ENCODE data around the gene C19orf25. TPM values are rescaled to one million over a fixed set of nuclear protein-coding genes. Genes with fewer than 3 reads are reported as not detected.
A peak's percentile ranks its signal among the peaks of the same experiment; 100 is the strongest.

C19orf25 gene
- total and polyA plus RNA-seq, 9 of the 15 experiments (the other 6 are each of a cell fraction or from before 2014, with no cell fraction given), result 0.79 to 96.0 (median 36.1) TPM

DNA sequence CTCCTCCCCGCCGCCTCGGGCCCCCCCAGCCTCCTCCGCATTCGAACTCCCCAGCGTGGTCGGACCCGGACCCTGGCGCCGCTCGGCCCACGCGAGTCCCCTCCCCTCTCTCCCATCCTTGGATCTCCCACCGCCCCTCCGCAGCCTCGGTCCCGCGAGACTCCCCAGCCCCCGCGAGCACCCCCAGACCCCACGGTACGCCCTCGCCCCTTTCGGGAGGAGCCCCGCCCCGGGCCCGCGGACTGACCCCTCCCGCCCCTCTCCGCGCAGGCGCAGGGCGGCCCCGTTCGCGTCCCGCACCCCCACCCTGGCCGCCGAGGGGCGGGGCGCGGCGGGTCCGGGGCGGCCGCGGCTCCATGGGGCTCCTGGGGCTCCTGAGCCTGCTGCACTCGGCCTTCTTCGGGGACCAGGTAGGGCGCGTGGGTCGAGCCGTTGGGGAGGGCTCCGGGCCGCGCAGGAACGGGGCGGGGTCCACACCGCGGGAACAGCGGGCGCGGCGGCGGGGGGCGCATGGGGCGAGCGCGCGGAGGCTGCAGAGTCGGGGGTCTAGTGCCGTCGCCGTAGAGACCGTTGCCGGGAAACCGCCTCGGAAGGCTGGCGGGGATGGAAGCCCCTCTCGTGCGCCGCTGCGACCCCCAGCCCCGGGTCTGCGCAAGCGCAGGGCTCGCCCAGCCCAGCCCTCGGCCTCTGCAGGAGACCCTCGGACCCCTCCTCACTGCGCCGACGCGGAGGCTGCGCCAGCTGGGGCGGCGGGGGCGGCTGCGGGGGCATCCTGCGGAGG lies 32.9 kb downstream of the C19orf25 start:
- Histone ChIP-seq H3K27ac (ENCODE audit: extremely low read depth, low read depth, low read length) (no peak overlapping the region), H3K4me1 (replicated peaks in 1 of 2; ENCODE audit: control insufficient read depth in 2 of 2, insufficient read depth in 2 of 2, low read length in 2 of 2) (peaks cover 26 to 75% of the 10 kb centered on the region in 2 experiments), H3K36me3 (ENCODE audit: control insufficient read depth, insufficient read depth, low read length) (peaks cover 18% of the 10 kb centered on the region; the same call in 1 of the 3 replicates), H3K9ac (ENCODE audit: insufficient read depth in 1 of 2, low read depth in 2 of 2, low read length in 2 of 2) (peak overlapping the region in 1 of 2 experiments; percentile 67; a peak in 2 of 4 replicates), H3K9me1 (ENCODE audit: control insufficient read depth, insufficient read depth, low read length) (no peaks in the 10 kb centered on the region), H3K27me3 (ENCODE audit: control insufficient read depth in 2 of 2, insufficient read depth in 2 of 2, low read length in 2 of 2) (peaks cover 0 to 9% of the 10 kb centered on the region in 2 experiments; a peak in 1 of 5 replicates), H2AFZ (ENCODE audit: low read depth, low read length) (no peak overlapping the region), H3K9me3 (replicated peaks; ENCODE audit: control insufficient read depth, insufficient read depth, low read depth, low read length) (no peaks in the 10 kb centered on the region), H3K4me3 (peak overlapping the region; percentile 41), H3K79me2 (ENCODE audit: control insufficient read depth, insufficient read depth, low read length) (peaks cover 13% of the 10 kb centered on the region), H3K4me2 (ENCODE audit: insufficient read depth, low read length) (peak overlapping the region; percentile 8; the same call in 1 of the 2 replicates), H4K20me1 (replicated peaks; ENCODE audit: control insufficient read depth, insufficient read depth, low read length) (peaks cover 20% of the 10 kb centered on the region)
- in situ Hi-C loops (cut with MboI) (no loop called here), intact Hi-C loops (cut with micrococcal nuclease) (loop anchor here (10.0 kb wide), 1 partner anchor 171 kb away; the partner anchor contains the start of gene FAM174C)
- POLR2A ChIA-PET, result interaction anchor here (0.6 to 0.8 kb wide), 2 partner anchors 9 to 12 kb away, joined by 5 to 6 read pairs; no protein-coding TSS in a partner anchor
- CTCF ChIA-PET (ENCODE audit: low intra/inter-chr PET ratio), result interaction anchor here (1.1 kb wide), 1 partner anchor 67 kb away, joined by 6 read pairs; the partner anchor contains the start of gene ADAMTSL5
- peak; percentile 77 to 95 (median 94) for DNase-seq (ENCODE audit: extremely low read depth in 1 of 4, low spot score in 3 of 4)
- BruUV-seq (replicated peaks), result no TSS peak
- no peak for FAIRE-seq
- 5% methylated on average over 40 of the region's 99 CpGs for WGBS (ENCODE audit: insufficient coverage, low coverage, missing lambda C conversion rate)
- ATAC-seq, result peak; percentile 64
- TF ChIP-seq, protein P1, sequence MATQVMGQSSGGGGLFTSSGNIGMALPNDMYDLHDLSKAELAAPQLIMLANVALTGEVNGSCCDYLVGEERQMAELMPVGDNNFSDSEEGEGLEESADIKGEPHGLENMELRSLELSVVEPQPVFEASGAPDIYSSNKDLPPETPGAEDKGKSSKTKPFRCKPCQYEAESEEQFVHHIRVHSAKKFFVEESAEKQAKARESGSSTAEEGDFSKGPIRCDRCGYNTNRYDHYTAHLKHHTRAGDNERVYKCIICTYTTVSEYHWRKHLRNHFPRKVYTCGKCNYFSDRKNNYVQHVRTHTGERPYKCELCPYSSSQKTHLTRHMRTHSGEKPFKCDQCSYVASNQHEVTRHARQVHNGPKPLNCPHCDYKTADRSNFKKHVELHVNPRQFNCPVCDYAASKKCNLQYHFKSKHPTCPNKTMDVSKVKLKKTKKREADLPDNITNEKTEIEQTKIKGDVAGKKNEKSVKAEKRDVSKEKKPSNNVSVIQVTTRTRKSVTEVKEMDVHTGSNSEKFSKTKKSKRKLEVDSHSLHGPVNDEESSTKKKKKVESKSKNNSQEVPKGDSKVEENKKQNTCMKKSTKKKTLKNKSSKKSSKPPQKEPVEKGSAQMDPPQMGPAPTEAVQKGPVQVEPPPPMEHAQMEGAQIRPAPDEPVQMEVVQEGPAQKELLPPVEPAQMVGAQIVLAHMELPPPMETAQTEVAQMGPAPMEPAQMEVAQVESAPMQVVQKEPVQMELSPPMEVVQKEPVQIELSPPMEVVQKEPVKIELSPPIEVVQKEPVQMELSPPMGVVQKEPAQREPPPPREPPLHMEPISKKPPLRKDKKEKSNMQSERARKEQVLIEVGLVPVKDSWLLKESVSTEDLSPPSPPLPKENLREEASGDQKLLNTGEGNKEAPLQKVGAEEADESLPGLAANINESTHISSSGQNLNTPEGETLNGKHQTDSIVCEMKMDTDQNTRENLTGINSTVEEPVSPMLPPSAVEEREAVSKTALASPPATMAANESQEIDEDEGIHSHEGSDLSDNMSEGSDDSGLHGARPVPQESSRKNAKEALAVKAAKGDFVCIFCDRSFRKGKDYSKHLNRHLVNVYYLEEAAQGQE (IDR thresholded peaks at IDR 0.05; ENCODE audit: borderline replicate concordance), result peak; percentile 11; the same call in 1 of the 2 replicates
- TF ChIP-seq, protein P1 (CRISPR knock-in tag; IDR thresholded peaks at IDR 0.05; ENCODE audit: low read depth), result no peak
- no peak for TF ChIP-seq ZNF143 (CRISPR knock-in tag; IDR thresholded peaks at IDR 0.05)
- TF ChIP-seq, protein P2, sequence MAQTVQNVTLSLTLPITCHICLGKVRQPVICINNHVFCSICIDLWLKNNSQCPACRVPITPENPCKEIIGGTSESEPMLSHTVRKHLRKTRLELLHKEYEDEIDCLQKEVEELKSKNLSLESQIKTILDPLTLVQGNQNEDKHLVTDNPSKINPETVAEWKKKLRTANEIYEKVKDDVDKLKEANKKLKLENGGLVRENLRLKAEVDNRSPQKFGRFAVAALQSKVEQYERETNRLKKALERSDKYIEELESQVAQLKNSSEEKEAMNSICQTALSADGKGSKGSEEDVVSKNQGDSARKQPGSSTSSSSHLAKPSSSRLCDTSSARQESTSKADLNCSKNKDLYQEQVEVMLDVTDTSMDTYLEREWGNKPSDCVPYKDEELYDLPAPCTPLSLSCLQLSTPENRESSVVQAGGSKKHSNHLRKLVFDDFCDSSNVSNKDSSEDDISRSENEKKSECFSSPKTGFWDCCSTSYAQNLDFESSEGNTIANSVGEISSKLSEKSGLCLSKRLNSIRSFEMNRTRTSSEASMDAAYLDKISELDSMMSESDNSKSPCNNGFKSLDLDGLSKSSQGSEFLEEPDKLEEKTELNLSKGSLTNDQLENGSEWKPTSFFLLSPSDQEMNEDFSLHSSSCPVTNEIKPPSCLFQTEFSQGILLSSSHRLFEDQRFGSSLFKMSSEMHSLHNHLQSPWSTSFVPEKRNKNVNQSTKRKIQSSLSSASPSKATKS (CRISPR knock-in tag; IDR thresholded peaks at IDR 0.05), result no peak
- TF ChIP-seq, protein P3, sequence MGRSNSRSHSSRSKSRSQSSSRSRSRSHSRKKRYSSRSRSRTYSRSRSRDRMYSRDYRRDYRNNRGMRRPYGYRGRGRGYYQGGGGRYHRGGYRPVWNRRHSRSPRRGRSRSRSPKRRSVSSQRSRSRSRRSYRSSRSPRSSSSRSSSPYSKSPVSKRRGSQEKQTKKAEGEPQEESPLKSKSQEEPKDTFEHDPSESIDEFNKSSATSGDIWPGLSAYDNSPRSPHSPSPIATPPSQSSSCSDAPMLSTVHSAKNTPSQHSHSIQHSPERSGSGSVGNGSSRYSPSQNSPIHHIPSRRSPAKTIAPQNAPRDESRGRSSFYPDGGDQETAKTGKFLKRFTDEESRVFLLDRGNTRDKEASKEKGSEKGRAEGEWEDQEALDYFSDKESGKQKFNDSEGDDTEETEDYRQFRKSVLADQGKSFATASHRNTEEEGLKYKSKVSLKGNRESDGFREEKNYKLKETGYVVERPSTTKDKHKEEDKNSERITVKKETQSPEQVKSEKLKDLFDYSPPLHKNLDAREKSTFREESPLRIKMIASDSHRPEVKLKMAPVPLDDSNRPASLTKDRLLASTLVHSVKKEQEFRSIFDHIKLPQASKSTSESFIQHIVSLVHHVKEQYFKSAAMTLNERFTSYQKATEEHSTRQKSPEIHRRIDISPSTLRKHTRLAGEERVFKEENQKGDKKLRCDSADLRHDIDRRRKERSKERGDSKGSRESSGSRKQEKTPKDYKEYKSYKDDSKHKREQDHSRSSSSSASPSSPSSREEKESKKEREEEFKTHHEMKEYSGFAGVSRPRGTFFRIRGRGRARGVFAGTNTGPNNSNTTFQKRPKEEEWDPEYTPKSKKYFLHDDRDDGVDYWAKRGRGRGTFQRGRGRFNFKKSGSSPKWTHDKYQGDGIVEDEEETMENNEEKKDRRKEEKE (IDR thresholded peaks at IDR 0.05; ENCODE audit: borderline replicate concordance in 1 of 2, control insufficient read depth in 1 of 2, low read depth in 2 of 2, low read length in 1 of 2), result no peak
- no peak for TF ChIP-seq ATF7 (IDR thresholded peaks at IDR 0.05)

Measured in K562 (cell line).